HG03066 (cell line): ENCODE data around the gene HOXB4.

Experiments used
- ATAC-seq: cut with Tn5 transposase; IDR thresholded peaks from one replicate; pipeline ENCODE4 v1.9.1; 2021; ENCODE audit warnings: low read depth; ENCODE audit not compliant: unreplicated experiment

The HOXB4 gene

GRCh38 chr17:48561884-48562810 is 16.0 kb downstream of the HOXB4 start:
- no peak for ATAC-seq

- ATAC-seq = no peak
Measured at GRCh38 chr17:48559840-48560817, 18.0 kb downstream of the HOXB4 start.

- ATAC-seq = no peak
Measured at GRCh38 chr17:48559122-48559839, 18.9 kb downstream of the HOXB4 start.

- no peak for ATAC-seq
Measured at GRCh38 chr17:48558831-48559121, 19.4 kb downstream of the HOXB4 start.

- no peak for ATAC-seq
Measured at GRCh38 chr17:48558057-48558830, 19.9 kb downstream of the HOXB4 start.

- ATAC-seq = no peak
Measured at GRCh38 chr17:48556576-48557401, 21.4 kb downstream of the HOXB4 start.

GRCh38 chr17:48556229-48556575 is 21.9 kb downstream of the HOXB4 start:
- no peak for ATAC-seq

- no peak for ATAC-seq
Measured at GRCh38 chr17:48555258-48556228, 22.6 kb downstream of the HOXB4 start.

GRCh38 chr17:48554412-48555257 is 23.5 kb downstream of the HOXB4 start:
- no peak for ATAC-seq

- ATAC-seq = no peak
Measured at GRCh38 chr17:48553826-48554225, 24.3 kb downstream of the HOXB4 start.

GRCh38 chr17:48553190-48553547 is 25.0 kb downstream of the HOXB4 start:
- ATAC-seq = no peak

- no peak for ATAC-seq
Measured at GRCh38 chr17:48552466-48553189, 25.5 kb downstream of the HOXB4 start.

GRCh38 chr17:48551596-48552465 is 26.3 kb downstream of the HOXB4 start:
- ATAC-seq = no peak

- no peak for ATAC-seq
Measured at GRCh38 chr17:48551214-48551555, 27.0 kb downstream of the HOXB4 start.

- no peak for ATAC-seq
Measured at GRCh38 chr17:48550502-48551213, 27.5 kb downstream of the HOXB4 start.
